Measurements from ENCODE around the gene GRIP2.

- TF ChIP-seq, protein P1, sequence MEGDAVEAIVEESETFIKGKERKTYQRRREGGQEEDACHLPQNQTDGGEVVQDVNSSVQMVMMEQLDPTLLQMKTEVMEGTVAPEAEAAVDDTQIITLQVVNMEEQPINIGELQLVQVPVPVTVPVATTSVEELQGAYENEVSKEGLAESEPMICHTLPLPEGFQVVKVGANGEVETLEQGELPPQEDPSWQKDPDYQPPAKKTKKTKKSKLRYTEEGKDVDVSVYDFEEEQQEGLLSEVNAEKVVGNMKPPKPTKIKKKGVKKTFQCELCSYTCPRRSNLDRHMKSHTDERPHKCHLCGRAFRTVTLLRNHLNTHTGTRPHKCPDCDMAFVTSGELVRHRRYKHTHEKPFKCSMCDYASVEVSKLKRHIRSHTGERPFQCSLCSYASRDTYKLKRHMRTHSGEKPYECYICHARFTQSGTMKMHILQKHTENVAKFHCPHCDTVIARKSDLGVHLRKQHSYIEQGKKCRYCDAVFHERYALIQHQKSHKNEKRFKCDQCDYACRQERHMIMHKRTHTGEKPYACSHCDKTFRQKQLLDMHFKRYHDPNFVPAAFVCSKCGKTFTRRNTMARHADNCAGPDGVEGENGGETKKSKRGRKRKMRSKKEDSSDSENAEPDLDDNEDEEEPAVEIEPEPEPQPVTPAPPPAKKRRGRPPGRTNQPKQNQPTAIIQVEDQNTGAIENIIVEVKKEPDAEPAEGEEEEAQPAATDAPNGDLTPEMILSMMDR (IDR thresholded peaks at IDR 0.05): no peak
- no peak for TF ChIP-seq POLR2A (IDR thresholded peaks at IDR 0.05)
These were observed 53.1 kb downstream of the GRIP2 start for GRCh38 chr3:14487086-14487485.
